Forelimb muscle (tissue), 1 donor: ENCODE data around the gene PLEKHA1. TPM values are rescaled to one million over a fixed set of nuclear protein-coding genes. Genes with fewer than 3 reads are reported as not detected.

Experiments
- DNase-seq: peaks from one replicate; pipeline ENCODE4 v3.0.0-alpha.2; 2013; ENCODE audit warnings: low read depth
- polyA plus RNA-seq: library from polyadenylated mRNA; unstranded; fragments of 120-200 nt; gene quantifications from one replicate; pipeline ENCODE4 v1.2.1, GENCODE V29; 2013; ENCODE audit not compliant: insufficient read length

PLEKHA1 gene
- 32.3 TPM for polyA plus RNA-seq

- peak; percentile 84 for DNase-seq
Measured at GRCh38 chr10:122374237-122374858, at the start of gene PLEKHA1. Gene PLEKHA1 (plus strand): TSS chr10:122374708. CDS start chr10:122393201, 18,493 bp downstream.

- DNase-seq = no peak
Measured at GRCh38 chr10:122325235-122325634, 49.3 kb upstream of the PLEKHA1 start.

DNA sequence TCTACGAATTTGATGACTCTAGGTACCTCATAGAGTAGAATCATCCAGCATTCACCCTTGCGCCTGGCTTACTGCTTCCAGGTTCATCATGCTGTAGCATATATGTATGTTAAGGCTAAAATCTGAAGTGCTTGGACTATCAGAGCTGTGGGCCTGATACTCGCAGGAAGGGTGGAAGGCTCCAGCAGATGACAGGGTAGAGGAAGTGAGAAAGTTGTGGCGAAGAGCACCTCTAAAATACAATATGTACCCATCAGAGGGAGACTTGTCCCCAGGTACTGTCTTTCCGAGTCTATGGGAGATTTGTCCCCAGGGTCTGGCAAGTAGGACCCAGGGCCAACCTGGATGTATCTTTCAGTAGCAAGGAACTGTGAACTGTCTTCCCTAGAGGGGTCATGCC, 48.1 kb upstream of the PLEKHA1 start:
- no peak for DNase-seq

GRCh38 chr10:122326806-122327205, 47.7 kb upstream of the PLEKHA1 start:
- no peak for DNase-seq

DNA sequence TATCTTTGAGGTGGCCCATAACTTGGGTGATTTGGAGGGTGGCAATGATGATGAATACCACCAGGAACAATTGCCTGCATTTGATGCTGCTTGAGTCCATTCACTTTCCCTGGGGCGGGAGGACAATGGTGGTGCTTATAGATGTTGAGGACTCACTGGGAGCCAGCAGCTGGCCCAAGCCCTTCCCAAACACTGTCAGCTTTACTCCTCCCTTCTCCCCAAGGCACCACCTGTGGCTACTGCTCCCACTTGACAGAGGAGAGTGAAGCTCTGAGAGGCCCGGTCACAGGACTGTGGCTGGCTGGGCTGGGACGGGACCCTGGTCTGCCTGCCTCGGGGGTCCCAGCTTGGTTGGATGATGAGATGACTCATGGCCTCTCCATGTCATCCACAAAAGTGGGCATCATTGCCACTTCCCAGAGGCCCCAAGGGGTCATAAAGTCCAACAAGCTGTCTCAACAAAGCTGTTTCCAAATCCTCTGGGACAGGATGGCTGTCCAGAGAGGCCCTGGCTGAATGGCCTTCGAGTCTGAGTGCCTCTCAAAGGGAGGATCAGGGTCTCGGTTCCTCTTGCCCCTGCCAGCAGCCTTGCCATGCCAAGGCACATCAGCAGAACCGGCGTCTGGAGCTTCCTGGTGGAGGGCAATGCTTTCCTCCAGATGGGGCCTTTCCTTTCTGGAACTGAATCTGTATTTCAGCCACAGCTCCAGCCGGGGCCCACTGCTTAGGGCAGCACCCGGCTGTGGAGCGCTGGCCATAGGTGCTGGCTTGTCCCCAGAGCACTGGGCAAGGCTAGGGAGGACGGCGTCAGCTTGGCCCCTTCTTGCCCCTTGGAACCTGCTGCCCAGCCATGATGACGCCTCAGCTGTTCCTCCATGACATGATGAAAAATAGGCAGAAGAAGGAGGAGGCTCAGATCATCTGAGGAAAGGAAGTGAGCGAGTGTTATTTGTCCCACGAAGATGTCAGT, 47.0 kb upstream of the PLEKHA1 start:
- DNase-seq = no peak

DNA sequence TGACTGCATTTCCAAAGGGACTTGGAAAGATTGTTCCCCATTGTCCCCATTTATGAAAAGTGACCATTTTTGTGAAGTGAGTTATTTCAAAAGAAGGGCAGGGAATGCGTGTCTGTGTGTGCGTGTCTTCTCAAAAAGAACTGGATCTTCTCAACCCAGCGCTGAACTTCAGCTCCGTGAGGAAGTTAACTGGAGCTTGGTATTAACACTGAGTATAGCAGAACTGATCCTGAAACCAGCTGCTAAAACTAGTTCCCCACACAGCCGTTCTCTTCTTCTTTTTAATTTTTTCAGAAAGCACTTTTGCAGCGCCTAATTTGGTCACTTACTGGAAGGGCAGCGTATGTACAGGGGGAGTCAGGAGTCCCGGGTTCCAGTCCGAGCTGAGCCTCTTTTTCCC, 45.8 kb upstream of the PLEKHA1 start:
- DNase-seq = no peak

DNA sequence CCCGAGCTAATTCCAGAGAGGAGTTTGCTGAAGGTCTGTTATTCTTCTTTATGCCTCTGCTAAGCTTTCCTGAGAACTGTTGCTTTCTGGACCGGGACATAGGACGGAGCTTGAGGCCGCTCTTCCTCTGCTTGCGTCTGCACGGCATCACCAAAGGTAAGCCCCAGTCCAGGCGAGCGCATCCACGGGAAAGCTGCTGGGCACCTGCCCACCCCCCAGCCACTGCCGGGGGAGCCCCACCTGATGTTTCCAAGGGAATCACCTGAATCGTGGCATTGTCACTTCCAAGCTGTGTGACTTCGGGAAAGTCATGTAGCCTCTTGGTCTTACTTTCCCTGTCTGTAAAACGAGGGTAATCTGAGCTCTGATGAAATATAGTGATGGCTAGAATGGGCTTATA, 45.1 kb upstream of the PLEKHA1 start:
- DNase-seq = no peak

GRCh38 chr10:122331100-122331499, 43.4 kb upstream of the PLEKHA1 start:
- DNase-seq = no peak

DNA sequence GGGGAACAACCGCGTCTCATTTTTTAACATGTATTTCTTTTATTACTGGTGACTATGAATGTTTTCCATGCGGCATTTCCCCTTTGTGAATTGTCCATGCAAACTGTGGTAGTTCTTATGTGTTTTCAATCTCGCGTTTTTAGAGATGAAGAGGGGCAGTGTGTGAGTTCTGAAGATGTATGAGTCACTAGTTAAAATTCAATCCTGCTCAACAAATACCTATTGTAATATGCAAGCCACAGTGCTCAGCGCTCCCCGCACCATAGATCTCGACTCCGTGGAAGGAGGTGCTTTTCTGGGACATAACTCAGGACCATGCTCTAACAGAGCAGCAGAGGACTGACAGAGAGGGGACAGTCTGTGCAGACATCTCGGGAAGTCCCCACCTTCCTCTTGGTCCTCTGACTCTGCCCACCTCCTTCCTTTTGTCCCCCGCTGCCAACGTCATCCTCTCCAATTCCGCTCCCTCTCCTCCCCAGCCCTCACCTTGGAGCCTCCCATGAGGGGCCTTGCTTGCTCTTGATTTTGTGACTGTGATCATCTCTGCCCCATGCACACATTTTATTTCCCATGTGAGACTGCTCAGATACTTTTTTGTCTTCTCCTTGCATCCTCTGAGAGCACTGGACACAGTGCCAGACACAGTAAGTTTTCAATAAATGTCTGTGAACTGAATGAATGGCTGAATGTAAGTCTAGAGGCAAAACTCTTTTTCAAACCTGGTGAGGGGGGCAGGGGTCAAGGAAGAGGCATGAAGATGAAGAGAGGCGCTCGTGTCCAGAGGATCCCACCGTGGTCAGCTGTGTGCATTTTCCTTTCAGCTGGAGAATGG, 42.7 kb upstream of the PLEKHA1 start:
- DNase-seq = no peak

DNA sequence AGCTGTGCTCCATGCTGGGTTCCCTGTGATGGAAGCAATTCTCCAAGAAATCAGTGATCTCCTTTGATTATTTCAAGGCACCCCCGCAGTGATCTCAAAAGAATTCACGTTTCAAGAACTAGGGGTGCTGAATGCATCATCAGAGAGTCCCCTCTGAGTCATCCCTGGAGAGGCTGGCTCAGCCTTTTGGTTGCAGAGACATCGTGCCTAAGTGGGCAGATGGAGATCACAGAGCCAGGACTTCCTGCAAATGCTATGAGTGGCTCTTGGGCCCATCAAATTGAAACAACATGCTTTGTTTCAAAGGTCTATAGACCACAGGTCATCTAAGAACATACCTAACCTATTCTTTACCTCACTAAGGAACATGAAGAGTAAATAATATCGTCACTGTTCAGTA, 41.5 kb upstream of the PLEKHA1 start:
- no peak for DNase-seq

GRCh38 chr10:122336332-122336731, 38.2 kb upstream of the PLEKHA1 start:
- no peak for DNase-seq

DNA sequence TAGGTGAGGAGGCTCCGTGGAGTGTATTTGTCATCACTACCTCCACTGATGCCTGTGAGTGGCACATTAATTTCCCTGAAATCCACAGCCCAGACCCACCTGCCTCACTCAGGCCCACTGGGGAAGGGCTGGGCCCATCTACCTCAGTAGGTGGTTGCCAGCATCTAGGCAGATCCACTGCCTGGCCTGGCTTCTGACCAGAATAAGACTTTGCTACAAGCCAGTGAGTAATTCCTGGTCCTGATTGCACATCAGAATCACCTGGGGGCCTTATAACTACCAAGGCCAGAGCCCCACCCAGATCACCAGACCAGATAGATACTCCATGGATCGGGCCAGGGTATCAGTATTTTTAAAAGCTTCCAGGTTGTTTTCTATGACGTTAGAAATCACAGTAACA, 37.5 kb upstream of the PLEKHA1 start:
- DNase-seq = no peak

- no peak for DNase-seq
Measured at GRCh38 chr10:122338609-122339441, 35.7 kb upstream of the PLEKHA1 start.

DNA sequence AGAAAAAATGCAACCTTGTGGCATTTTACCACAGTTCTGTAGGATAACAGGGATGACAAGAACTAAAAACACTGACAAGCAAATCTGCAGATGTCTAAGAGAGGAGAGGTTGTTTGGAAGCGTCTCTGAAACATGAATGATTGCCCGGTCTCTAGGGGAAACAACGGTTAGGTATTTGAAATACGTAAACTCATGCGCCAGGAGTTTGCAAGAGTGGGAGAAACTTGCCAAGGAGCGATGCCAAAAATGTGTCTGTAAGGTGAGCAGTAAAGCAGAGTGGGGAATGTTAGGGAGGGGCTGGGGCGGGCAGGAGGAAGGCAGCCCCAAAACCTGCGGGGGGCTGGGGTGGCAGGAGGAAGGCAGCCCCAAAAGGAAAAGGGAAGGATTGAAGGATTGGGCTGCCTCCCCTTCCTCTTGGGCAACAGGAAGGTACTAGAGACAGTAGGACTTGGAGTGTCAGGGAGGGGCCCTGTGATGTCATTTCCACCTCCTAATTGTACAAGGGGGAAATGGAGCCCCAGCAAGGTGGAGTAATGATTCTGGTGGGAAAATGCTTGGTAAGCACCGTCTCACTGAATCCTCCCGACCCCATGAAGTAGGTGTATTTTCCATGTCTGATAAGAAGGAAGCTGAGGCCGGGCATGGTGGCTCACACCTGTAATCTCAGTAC, 33.2 kb upstream of the PLEKHA1 start:
- DNase-seq = no peak

DNA sequence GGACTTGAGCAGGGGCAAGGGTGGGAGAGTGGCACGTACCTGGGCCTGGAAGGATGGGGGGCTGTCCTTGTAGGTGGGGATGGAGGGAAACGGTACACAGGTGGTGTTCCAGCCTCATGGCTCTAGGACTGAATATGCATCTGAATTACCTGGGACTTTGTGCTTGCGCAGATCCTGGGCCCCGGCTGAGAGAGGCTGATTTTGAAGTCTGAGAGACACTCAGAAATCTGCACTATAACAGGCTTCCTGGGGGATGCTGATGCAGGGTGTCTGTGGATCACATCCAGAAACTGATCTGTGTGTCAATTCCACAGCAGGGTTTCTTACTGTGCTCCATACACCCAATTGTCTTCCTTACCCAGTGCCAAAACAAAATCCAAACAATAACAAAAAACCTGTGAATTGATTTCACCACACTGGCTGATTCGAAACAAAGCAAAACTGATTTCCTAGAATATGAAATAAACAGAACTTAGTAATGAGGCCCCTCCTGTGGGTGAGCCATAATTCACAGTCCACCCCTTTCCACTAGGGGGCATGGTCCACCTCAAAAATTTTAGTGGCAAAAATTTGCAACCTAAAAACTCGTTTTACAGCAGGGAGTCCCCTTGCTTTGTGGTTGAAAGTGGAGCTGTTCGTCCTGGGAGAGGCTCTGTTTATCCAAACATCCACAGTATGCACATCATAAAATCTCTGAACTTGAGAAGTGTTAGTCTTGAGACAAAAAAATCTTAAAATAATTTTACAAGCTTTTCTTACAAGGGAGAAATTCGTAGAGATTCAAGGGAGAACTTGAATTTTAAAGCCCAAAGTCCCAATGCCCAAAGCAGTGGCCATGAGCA, 32.0 kb upstream of the PLEKHA1 start:
- peak; percentile 11 for DNase-seq

DNA sequence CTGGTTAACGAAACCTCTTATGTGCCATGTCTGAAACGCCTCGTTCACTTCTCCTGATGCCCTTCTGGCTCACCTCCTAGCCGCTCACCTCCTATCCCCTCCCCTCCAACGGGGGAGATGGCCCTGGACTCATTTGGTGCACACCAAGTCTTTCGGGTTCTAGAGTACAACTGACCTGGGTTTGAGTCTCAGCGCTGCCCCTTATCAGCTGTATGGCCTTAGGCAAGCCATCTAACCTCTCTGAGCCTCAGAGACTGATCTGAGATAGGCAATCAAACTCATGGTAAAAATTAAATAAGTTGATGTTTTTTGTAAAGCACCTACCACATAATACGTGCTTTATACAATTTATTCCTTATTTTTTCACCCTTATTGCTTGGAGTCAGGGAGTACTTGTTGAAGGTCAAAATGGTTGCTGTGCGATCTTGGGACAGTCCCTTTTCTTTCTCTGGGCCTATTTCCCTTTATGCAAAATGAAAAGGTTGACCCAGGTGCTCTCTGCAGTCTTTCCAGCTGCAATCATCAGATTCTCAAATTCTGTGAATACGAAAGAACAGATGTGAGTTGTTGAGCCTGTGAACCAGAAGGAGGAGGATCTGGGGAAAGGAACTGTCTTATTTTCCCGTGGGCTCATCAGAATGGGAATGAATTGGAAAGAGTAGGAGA, 31.2 kb upstream of the PLEKHA1 start:
- no peak for DNase-seq

GRCh38 chr10:122343936-122344335, 30.6 kb upstream of the PLEKHA1 start:
- DNase-seq = no peak

- DNase-seq = no peak
Measured at GRCh38 chr10:122344741-122345258, 29.7 kb upstream of the PLEKHA1 start.
